NCI-H1930 (cell line): ENCODE data around the gene KLHDC10.
"Not testable (repeated sequence)": the region's sequence is repeated elsewhere in the genome, so short reads cannot be mapped to it uniquely, and the experiment has no call there.

Experiments used
- DNase-seq, 2 experiments: peaks; one replicate each; lab custom pipeline; 2025; lab: John Stamatoyannopoulos, UW

The KLHDC10 gene

GRCh38 chr7:130141884-130142653 is 71.7 kb downstream of the KLHDC10 start:
- no peak for DNase-seq

DNA sequence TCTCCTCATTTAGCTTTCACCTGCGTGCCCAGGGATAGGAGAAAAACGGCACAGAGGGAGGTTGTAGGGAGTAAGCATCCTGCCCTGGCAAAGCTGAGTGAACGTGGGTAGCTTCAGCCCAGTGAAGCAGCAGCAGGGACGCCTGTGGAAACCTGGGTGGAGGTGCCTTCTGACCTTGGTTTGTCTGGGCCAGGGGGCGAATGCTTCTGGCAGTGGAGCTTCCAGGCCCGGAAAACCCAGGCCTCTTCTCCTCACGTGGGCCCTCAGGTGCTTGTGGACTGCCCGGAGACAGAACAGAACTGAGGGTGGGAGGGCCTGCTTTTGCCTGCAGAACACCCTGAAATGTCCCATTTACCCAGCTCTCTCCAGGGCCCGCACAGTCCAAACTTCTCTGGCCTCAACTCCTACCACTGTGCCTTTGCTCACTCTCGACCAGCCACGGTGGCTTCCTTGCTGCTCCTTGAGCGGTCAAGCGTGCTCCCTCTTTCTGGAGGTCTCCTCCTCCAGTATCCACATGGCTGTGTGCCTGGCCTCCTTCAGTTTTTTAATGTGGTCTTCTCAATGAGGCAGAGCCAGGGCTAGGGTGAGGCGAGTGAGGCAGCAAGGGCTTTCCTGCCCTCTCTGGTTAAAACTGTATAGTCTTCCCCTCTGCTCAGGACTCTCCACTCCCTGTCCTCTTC is 72.5 kb downstream of the KLHDC10 start:
- DNase-seq = no peak

DNA sequence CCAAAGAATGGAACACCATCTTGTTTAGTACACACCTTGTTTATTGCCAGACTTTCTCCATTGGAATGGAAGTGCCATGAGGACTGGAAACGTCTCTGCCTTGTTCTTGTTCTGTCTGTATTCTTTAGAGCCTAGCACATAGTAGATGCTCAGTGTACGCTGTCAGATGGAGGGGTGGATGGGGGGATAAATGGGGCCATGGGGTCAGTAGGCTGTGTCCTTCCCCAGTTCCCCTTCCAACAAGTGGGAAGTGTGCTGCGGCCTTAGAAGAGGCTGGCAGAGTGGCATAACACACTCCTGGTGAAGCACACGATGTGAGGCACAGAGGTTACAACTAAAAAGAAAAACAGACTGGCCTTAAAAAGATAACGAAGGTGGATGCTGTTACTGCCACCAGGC is 73.0 kb downstream of the KLHDC10 start:
- DNase-seq = no peak

DNA sequence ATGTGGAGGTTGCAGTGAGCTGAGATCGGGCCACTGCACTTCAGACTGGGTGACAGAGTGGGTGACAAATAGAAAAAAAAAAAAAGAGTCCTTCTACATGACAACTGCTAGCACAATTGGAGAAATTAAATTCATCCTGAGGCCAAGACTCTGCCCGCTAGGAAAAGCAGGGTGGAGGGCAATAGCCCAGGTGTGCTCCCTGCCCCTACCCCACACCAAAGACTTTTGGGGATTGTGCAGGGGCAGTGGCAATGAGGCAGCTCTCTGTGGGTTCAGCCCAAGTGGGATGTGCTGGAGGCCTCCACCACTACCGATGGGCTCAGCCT is 73.6 kb downstream of the KLHDC10 start:
- no peak for DNase-seq

DNA sequence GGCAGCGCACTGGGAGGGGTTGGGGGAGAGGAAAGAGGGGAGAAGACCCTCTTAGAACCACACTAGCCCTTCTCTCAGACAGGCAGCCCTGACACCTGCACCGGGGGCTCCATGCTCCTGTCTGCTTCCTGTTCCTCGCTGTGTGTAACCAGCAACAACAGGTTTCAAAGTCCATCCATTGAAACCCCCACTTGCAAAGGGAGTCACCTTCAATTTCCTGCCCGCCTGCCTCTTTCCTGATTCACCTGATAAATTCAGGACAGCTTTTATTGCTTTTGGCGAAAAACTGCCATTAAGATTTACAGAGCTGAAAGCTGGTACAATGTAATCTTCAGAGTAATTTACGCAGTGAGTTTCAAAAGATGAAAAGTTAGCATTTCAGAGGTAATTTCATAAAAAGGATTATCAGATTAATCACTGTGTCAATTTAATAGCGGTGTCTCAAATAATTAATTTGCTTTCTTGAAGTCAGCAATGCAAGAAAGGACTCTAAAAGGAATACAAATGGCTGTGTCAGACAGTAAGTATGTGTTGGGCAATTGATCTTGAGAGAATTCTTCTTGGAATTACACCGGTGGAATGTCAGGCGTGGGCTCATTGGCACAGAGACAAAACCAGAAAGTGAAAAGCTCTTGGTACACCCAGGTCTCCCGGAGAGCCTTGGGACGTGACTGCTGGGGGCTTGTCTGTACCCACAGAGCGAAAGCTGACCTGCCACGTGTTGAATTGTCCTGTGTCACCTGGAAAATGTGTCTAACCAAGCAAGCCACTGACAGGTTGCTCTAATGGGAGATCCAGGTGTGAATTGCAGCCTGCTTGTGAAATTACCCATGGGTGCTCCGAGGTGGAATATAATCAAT is 74.2 kb downstream of the KLHDC10 start:
- DNase-seq = no peak

DNA sequence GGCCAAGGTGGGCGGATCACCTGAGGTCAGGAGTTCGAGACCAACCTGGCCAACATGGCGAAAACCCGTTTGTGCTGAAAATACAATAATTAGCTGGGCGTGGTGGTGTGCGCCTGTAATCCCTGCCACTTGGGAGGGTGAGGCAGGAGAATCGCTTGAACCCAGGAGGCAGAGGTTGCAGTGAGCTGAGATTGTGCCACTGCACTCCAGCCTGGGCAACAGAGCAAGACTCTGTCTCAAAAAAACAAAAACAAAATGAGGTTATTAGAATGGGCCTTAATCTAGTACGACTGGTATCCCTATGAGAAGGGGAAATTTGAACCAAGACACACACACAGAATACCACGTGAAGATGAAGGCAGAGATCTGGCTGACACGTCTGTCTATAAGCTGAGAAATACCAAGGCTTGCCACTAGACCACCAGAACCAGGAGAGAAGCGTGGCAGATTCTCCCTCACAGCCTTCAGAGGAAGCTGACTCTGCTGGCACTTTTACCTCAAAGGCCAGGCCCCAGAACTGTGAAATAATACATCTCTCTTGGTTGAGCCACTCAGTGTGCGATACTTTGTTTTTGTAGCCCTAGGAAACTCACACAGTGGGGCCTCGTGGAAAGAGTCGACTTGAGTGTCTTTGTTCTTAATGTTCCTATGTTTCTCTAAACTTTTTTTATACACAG is 75.2 kb downstream of the KLHDC10 start:
- DNase-seq = no peak

DNA sequence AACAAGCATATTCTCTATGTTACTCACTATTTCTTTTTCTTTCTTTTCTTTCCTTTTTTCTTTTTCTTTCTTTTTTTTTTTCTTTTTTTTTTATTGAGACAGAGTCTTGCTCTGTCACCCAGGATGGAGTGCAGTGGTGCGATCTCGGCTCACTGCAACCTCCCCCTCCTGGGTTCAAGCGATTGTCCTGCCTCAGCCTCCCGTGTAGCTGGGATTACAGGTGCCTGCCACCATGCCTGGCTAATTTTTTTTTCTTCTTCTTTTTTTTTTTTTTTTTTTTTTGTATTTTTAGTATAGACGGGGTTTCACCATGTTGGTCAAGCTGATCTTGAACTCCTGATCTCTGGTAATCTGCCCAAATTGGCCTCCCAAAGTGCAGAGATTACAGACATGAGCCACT is 75.8 kb downstream of the KLHDC10 start:
- DNase-seq = not testable (repeated sequence)

DNA sequence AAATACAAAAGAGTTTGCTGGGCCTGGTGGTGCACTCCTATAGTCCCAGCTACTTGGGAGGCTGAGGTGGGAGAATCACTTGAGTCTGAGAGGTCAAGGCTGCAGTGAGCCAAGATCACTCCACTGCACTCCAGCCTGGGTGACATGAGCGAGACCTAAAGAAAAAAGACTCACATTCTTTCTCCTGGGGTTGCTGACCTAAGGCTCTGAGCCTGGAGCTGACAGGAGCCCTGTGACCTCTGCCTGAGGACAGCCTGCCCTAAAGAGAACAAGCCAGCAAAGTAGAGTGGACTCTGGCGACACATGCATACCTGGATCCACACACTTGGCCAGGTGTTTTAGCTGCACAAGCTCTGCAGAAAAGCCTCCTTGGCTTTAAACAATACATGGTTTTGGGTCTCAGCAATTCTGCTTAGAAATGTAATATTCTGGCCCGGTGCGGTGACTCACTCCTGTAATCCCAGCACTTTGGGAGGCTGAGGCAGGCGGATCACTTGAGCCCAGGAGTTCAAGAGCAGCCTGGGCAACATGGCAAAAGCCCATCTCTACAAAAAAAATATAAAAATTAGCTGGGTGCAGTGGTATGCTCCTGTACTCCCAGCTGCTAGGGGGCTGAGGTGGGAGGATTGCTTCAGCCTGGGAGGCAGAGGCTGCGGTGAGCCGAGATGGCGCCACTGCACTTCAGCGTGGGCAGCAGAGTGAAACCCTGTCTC is 76.5 kb downstream of the KLHDC10 start:
- no peak for DNase-seq

- no peak for DNase-seq
These were observed 77.5 kb downstream of the KLHDC10 start for GRCh38 chr7:130147710-130148325.

- DNase-seq = no peak
These were observed 78.2 kb downstream of the KLHDC10 start for GRCh38 chr7:130148561-130148960.

DNA sequence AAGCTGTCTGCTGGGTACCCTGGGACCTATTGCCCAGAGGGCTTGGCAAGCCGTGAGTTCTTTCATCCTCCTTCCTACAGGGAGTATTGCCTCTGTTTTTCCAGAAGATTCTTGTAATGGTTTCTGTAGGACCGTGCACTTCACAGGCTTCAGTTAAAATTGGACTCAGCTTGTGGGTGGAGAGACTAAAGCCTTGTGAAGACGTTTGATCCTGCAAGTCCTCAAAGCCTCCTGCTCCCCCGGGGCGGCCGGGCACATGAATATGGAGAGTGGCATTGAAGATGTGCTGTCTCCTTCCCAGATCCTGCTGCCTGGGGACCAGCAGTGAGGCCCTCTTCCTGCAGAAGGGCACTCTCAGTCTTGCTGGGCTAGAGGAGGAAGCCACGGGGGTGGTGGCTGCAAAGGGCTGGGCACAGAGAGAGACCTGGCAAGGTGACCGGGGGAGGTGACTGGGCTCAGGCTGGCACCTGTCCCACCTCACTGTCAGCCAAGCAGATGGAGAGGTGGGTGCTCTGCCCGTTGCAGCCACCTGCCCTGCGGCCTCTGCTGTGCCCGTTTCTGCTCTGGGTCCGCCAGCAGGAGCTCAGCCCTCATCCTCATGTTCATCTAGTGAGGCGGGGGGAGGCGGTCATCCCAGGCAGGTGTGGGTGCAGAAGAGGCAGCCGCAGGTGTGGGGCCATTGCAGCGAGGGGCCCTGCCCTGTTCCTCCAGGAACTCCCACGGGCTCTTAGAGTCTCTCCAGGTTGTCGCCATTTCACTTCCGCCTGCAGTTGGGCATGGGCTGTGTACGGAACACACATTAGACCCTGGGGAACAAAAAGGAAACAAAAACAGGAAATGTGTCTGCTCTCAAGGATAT is 79.2 kb downstream of the KLHDC10 start:
- no peak for DNase-seq

DNA sequence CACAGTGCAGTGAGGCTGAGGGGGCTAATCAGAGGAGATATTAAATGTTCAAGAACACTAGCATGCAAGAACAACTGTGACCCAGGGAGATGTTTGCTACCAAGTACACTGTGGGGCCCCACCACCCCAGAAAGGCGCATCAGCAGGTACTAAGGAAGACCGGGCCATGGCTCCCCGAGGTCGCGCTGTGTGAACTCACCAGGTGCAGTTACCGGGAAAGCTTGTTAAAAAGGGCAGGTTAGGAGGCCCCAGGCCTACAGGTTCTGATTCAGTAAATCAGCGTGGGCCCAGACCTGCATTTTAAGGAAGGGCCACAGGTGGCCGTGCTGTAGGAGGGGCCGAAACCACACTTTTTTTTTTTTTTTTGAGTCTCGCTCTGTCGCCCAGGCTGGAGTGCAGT is 80.3 kb downstream of the KLHDC10 start:
- no peak for DNase-seq

DNA sequence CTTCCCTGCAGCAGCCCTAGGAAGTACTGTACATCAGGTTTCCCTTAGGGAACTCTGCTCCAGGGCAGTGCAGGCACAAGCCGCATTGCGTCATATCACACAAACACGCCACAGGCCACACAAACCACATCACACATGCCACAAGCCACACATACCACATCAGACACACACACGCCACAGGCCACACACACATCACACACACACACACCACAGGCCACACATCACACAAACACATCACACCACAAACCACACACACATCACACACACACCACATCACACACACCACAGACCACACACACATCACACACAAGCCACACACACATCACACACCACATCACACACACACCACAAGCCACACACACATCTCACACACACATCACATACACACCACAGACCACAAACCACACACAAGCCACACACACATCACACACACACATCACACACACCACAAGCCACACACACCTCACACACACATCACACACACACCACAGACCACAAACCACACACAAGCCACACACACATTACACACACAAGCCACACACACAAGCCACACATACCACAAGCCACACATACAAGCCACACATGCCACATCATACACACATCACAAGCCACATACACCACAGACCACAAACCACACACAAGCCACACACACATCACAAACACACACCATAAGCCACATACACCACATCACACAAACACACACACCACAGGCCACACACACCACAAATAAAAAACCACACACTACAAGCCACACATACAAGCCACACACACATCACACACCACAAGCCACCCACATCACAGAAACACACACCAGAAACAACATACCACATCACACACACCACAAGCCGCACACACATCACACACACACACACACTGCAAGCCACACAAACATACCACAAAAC is 81.5 kb downstream of the KLHDC10 start:
- no peak for DNase-seq

GRCh38 chr7:130152493-130153210 is 82.3 kb downstream of the KLHDC10 start:
- no peak for DNase-seq

GRCh38 chr7:130153211-130153908 is 83.0 kb downstream of the KLHDC10 start:
- no peak for DNase-seq

GRCh38 chr7:130154131-130154500 is 83.8 kb downstream of the KLHDC10 start:
- DNase-seq = no peak

- no peak for DNase-seq
These were observed 84.4 kb downstream of the KLHDC10 start for GRCh38 chr7:130154501-130155317.
